Stimulated activated CD8-positive, alpha-beta memory T cell treated with anti-CD3 and anti-CD28 coated beads, Interleukin-12 subunit alpha, Interleukin-12 subunit beta, amount 100 ng/mL, for 4 hours (primary cell): Measurements from ENCODE around the gene ANKS1A.
"Not testable (repeated sequence)": the region's sequence is repeated elsewhere in the genome, so short reads cannot be mapped to it uniquely, and the experiment has no call there.

Experiments
- DNase-seq: peaks from one replicate; pipeline ENCODE4 v3.0.0-alpha.2; 2020; ENCODE audit warnings: low read depth

ANKS1A gene

DNA sequence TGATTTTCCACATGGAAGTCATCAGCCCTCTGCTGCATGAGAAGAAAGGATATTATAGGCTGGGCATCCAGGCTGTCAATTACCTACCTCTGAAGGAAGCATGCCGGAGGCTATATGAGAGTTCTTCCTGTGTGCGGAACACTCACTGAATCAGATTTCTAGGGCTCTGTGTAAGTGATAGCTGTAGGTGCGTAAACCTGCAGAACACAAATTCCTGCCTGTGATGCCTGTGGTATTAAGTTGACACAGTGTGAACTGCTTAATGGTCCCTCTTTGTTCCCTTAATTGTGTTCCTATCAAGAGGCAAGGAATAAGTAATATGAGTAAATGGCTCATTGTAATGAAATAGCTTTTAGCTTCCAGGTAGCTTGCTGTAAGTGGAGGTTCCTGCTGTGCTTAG is 103.3 kb downstream of the ANKS1A start:
- DNase-seq: no peak

DNA sequence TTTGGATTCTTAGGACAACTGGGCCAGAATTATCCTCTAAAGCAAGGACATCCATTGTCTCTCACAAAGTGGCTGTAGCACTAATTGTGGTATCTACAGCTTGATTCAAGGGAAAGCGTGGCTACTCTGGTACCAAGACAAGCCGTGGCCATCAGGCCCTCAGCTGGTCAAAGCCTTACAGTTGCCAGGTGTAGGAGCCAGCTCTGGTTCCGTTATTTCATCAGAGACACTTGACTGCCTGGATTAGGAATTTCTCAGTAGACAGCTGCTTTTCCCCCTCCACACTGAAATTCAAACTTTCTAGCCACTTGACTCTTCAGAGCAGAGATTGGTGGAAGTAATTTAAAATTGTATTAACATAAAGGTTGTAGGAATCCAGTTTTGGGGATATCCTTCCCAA is 104.2 kb downstream of the ANKS1A start:
- DNase-seq: no peak

DNA sequence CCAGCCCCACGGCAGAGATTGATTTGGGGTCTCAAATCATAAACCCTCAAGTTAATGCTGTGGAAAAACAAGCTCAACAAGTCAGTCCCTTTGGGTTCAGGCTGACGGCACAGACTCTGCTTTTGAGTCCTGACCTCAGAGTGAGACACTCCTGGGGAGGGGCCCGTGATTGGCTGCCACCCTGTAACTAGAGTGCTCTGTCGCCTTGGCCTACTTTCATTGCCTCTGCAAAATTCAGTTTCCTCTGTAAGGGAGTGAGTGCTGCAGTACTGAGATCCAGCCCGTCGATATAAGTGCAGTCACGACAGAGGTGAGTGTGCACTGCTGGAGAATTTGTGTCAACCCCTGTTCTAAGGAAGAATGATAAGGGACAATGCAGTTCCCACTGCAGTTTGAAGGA is 105.6 kb downstream of the ANKS1A start:
- DNase-seq: no peak

DNA sequence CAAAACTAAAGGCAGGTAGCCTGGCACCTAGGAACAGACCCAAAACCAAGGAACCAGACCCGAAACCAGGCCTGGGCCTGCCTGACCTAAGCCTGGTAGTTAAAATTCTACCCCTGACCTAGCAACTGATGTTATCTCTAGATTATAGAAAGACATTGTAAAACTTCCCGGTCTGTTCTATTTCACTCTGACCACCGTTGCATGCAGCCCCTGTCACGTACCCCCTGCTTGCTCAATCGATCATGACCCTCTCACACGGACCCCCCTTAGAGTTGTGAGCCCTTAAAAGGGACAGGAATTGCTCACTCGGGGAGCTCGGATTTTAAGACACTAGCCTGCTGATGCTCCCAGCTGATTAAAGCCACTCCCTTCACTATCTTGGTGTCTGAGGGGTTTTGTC is 109.4 kb downstream of the ANKS1A start:
- not testable (repeated sequence) for DNase-seq

DNA sequence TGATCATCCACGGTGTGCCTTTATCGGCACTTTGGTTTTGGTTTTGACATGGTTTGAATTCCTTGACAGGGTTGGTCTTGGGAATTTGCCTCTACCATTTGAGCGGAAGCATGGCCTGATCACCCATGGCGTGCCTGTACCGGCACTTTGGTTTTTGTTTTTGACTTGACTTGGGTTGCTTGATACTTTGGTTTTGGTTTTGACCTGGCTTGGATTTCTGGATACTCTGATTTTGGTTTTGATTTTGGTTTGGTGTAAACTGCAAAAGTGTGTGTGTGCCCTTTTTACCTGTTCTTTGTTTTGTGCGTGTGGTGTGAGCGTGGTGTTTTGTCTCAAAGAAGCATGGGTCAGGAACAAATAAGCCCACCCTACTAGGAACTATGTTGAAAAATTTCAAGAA is 110.1 kb downstream of the ANKS1A start:
- not testable (repeated sequence) for DNase-seq

DNA sequence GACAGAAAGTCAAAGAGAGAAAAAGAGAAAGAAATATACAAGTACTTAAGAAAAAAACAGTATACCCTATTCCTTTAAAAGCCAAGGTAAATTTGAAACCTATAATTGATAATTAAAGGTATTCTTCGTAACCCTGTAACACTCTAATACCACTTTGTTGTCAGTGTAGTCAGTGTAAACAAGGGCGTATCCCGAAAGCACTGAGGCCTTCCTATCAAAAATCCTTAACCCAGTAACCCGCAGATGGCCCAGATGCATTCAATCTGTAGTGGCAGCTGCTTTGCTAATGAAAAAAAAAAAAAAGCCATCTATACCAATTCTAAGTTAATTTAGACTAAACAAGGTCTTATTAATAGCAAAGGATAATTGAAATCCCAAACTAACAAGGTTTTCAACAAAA is 110.9 kb downstream of the ANKS1A start:
- DNase-seq: not testable (repeated sequence)

DNA sequence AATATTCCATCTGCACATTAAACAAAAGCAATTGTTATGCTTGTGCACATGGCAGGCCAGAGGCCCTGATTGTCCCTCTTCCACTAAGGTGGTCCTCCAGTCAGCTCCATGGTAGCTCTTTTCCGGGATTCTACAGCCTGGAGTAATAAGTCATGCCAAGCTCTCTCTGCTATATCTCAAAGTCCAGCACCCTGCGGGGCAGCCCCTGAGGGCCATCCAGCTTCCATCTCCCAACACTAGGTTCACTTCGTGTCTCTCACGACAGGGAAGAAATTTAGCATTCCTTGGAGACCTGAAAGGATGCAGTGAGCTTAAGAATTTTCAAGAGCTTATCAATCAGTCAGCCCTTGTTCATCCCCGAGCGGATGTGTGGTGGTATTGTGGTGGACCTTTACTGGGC is 112.3 kb downstream of the ANKS1A start:
- DNase-seq: not testable (repeated sequence)

DNA sequence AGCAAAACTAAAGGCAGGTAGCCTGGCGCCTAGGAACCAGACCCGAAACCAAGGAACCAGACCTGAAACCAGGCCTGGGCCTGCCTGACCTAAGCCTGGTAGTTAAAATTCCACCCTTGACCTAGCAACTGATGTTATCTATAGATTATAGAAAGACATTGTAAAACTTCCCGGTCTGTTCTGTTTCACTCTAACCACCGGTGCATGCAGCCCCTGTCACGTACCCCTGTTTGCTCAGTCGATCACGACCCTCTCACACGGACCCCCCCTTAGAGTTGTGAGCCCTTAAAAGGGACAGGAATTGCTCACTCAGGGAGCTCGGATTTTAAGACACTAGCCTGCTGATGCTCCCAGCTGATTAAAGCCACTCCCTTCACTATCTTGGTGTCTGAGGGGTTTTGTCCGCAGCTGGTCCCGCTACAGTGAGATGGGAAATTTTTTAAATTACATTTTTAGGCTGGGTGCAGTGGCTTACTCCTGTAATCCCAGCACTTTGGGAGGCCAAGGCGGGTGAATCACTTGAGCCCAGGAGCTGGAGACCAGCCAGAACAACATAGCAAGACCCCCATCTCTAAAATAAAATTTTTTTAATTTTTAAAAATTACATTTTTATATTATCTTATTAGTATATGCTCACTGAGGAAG is 115.0 kb downstream of the ANKS1A start:
- not testable (repeated sequence) for DNase-seq

DNA sequence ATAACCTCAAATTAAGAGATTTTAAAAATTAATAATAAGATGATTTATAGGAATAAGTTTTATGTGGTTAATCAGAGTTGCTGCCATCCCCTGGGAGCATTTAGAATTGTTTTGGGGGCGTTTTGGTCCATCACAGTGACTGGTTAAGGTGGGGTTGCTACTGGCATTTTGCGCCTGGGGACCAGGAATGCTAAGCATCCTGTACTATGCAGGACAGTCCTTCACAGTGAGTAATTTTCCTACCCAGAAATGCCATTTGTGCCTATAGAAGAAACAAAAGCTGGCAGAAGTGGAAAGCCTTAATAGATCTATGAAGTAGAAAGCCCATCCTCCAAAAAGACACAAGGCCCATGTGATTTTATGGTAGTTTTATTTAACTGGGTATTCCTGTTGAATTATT is 118.0 kb downstream of the ANKS1A start:
- no peak for DNase-seq

DNA sequence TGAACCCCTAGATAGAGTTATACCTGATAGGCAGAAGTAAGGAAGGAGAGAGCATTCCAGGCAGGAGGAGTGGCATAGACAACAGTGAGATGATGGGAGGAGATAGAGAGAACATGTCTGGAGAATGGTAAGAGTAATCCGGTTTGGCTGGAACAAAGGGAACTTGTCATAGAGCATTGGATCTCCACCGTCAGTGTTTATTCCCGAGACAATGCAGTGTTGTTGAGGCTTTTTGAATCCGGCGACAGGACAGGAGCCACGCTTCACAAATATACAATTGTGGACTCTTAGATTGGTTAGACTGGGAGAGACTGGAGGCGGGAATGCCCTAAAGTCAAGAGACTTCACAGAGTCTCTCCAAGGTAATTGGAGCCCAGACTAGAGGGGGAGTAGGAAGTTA is 119.8 kb downstream of the ANKS1A start:
- no peak for DNase-seq

DNA sequence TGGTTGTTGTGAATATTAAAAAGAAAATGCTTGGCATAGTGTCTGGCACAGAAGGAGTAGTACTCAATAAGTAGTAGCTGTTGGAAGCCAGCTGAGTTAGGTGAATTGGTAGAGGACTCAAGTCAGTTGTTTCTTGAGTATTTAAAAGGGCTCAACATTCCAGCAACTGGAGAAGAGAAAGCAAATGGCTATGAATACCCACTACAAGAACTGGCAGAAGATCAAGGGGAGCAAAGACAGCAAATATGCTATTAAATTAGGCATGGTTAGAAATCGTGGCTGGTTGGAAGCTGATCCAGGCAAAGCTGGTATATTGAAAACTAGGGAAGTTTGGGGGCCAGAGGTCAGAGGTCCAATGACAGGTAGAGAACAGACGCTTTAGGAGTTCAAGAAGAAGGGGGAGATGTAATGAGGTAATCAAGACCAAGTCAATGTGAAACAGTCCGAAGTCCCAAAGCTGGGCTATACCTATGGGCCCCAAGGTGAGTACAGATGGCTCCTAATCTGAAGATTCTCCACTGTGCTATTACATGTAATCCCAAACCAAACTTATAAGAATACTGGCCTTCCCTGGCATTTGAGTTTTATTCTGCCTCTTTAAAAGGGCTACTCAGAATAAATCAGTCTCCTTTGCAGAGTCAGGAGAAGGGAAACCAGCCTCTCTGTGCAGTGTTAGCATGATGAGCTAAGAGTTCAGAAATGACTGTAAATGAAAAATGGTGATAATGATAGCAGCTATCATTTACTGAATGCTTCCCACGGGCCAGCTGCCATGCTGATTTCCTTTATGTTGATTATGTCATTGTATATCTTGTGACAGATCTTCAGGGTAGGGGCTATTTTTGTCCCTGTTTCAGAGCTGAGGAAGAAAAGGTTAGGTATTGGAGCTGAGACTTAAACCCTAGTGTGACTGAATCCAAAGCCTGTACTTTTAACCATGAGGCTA is 122.3 kb downstream of the ANKS1A start:
- no peak for DNase-seq

DNA sequence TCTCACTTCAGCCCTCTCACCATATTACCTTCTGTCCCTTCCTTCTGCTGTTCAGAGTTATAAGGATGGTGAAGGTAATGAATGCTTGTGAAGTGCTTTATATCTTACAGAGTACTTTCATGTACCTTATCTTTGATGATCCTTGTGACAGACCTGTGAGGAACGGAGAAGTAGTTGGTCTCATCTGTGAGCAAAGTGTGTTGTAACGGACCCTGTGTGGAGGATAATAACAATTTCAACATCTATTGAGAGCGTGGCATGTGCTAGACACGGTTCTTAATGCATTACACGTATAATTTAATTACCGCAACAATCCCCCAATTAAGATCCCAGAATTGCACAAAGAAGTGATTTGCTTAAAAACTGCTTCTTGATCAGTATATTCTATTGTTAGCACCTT is 124.6 kb downstream of the ANKS1A start:
- no peak for DNase-seq

DNA sequence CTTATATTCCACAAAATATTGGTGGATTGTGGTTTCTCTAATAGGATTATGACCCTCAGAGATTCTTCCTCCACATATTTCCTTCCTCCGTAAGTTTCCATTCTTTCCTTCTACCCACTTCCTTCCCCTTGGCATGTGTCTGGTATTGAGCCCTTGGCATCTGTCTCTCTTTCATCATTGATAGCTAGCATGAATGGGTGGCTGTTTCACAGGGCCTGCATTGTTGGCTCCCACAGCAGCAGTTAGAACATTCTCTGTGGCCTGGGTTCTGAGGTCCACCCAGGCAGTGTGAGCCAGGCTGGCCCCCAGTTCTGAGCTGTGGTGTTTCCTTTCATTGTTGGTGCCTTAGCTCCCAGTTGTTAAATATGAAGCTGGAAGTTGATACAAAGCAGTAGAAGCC is 125.3 kb downstream of the ANKS1A start:
- no peak for DNase-seq

DNA sequence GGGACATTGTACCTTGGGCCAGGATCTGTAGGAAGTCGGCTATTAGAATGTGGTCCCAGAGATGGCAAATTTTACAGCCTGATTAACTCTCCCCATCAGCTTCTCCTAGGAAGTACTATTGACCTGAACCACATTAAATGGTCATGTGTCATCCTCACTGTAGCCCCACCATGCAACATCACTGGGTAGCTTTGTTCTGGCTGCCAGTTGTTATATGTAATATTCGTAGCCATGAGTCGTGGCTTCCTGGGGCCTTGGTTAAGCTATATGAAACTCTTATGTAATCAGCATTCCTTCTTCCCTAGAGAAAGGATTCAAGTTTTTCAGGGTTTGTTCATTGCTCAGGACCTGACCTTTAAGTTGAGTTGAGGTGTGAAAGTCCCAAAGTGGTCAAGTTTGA is 125.7 kb downstream of the ANKS1A start:
- DNase-seq: no peak

DNA sequence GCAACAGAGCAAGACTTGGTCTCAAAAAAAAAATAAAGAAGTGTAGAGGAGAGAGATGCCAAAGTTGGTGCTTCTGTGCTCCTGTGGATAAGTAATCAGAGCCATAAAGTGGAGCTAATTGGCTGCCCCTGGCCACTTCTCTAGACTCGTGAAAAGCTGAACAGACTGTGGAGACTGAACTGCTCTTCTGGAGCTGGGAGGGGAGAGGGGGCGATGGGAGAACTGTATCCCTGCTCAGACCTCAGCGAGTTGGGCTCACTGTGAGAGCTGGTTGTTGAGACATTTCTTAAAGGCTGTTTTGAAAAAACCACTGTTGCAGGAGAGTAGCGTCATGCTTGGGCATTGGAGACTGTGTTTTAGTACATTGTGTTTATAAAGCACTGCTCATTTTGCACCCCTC is 126.4 kb downstream of the ANKS1A start:
- DNase-seq: no peak

DNA sequence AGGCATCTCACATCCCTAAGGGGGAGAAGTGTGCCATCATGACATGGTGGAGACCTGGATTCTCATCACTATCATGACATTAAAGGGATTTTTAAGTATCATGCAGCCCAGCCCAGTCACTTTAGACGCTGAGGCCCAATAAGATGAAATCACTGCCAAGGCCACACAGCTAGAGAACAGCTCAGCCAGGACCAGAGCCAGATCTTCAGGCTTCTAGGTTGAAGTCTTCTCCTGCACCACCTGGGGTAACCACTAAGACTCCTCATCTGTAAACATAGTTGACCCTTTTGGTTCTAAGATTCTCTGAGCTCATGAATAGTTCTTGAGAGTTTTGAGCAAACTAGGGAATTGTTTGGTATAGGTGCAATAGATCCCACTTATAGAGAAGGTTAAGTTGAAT is 126.9 kb downstream of the ANKS1A start:
- DNase-seq: no peak

DNA sequence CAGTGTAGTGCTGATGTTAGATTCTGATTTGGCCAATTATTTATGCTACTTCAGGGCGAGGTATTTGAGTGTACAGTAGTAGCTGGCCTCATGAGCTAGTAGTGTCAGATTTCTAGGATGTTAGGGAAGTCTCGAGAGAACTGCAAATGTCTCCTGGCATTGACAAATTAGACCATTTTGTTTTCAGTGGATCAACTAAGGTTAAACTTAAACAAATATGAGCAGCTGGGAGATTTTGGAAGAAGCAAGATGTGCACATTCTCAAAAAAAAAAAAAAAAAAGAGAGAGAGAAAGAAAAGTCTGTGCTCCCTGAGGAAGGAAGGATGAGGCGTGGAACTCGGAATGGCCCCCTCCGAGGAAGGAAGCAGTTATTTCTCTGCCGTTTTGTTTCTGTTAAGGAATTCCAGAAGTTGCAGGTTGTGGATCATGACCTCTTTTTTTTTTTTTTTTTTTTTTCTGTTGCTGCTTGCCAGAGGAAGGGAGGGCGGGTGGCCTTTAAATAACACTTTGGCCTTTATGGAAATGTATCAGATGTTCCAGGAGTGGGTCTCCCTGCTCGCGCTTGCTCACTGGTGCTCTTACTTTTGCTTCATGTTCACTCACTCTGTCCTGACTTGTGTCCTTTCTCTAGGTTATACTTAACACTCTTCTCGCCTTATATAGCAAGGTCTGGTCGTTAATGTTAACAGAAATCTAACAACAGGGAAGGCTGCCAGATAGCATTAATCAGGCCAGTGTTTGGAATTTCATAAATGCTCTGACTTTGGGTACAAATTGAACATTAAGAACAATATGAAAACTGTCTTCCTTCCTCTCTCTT is 127.7 kb downstream of the ANKS1A start:
- no peak for DNase-seq

DNA sequence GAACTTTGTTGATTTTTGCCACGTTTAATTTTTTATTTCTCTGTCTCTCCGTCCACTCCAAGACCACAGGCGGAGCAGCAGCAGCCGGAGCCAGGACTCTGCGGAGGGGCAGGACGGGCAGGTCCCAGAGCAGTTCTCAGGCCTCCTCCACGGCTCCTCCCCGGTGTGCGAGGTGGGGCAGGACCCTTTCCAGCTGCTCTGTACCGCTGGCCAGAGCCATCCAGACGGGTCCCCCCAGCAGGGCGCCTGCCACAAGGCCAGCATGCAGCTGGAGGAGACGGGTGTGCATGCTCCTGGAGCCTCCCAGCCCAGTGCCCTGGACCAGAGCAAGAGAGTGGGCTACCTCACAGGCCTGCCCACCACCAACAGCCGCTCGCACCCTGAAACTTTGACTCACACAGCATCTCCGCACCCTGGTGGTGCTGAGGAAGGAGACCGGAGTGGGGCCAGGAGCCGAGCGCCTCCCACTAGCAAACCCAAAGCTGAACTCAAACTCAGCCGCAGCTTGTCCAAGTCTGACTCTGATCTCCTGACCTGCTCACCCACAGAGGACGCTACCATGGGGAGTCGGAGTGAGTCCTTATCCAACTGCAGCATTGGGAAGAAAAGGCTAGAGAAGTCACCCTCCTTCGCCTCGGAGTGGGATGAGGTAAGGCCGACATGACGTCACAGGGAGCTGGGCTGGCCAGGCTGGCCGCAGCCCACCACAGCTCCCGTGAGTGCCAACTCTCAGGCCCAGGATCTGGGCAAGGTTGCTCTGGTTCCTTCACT is 128.5 kb downstream of the ANKS1A start:
- no peak for DNase-seq

DNA sequence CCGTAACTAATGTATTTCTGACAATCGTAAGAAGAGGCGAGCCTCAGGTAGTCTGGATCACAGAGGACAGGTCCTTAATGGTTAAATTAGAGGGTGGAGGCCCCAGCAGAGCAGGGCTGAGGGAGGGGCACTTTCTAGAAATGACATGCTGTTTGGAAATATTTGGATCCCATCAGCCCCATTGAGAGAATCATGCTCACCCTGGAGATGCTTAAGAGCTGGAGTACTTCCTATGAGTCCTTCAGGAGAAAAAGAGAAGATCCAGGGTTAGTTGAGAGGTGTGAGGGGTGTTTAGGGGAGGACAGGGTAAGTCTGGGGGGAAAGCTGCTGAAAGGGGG is 129.1 kb downstream of the ANKS1A start:
- DNase-seq: no peak

DNA sequence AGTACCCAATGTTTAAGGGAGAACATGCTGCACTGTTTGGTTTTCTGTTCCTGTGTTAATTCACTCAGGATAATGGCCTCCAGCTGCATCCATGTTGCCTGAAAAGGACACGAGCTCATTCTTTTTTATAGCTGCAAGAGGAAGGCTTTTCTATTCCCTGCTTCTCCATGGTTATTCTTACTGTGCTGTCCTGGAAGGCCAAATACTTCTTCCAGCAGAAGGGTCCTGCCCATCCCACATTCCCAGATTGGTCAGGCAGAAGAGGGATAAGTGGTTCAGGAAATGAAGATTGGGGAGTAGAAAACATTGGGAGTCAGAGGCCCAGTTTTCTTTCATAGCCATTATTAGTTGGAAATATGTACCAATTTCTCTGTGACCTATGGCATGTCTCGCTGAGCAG is 129.7 kb downstream of the ANKS1A start:
- DNase-seq: no peak

DNA sequence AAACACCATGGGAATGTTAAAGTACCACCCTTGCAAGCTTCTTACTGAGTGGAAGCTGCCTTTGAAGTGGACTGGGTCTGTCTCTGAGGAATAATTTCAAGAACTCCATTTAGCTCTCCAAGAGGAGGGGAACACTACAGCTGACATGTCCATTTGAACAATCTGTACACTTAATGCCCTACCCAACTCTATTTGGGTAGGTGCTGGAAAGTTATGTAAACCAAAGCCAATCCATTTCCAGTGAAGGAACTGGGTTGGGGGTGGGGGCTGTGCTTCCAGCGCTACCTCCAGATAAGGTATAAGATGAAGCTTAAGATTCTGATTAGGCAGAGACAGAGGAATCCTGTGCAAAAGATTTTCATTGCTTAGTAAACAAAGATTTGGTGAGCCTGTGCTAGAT is 130.1 kb downstream of the ANKS1A start:
- DNase-seq: no peak

DNA sequence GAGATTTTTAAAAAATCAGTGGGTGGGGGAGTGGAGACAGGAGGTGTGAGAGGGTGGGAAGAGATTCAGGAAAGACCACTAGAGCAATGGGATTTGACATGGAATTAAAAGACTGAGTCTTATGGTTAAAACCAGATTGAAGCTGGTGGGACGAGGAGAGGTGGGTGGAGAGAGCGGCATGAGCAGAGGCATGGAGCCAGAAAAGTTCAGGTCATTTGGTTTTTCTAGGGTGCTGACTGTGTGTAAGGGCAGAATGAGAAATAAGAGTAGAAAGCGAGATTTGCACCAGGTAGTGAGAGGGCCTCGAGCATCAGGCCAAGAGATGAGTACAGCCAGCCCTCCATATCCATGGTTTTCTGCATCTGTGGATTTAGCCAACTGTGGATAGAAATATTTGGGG is 130.8 kb downstream of the ANKS1A start:
- DNase-seq: no peak
